C4-2B (cell line): ENCODE data around the gene RAB3A.

ENCODE experiments used
- CTCF ChIP-seq: fragments of 450-650 bp; conservative IDR thresholded peaks from 2 replicates; pipeline ENCODE4 v1.5.1; 2017; ENCODE audit warnings: mild to moderate bottlenecking
- ZFX ChIP-seq: fragments of 450-650 bp; IDR thresholded peaks from 2 replicates; pipeline ENCODE4 v1.6.1; 2017

GRCh38 chr19:18152442-18152816 is 51.4 kb downstream of the RAB3A start:
- no peak; the same call in 1 of the 2 replicates for TF ChIP-seq CTCF
- TF ChIP-seq ZFX = no peak
